HG02642 (cell line): ENCODE results near the gene HMGXB4.

ENCODE experiments used
- ATAC-seq: cut with Tn5 transposase; IDR thresholded peaks from one replicate; pipeline ENCODE4 v1.9.1; 2021; ENCODE audit warnings: mild to moderate bottlenecking; ENCODE audit not compliant: unreplicated experiment, poor library complexity

The HMGXB4 gene

GRCh38 chr22:35257002-35257320 lies 332 bp upstream of the HMGXB4 start:
- ATAC-seq: no peak

- no peak for ATAC-seq
Observed at GRCh38 chr22:35258191-35258988, 1.1 kb downstream of the HMGXB4 start.

- ATAC-seq: no peak
Observed at GRCh38 chr22:35264986-35265385, 7.7 kb downstream of the HMGXB4 start.

- no peak for ATAC-seq
Observed at GRCh38 chr22:35266277-35266676, 9.0 kb downstream of the HMGXB4 start.

GRCh38 chr22:35269630-35270029 lies 12.3 kb downstream of the HMGXB4 start:
- no peak for ATAC-seq

- no peak for ATAC-seq
Observed at GRCh38 chr22:35274154-35274871, 17.0 kb downstream of the HMGXB4 start.

GRCh38 chr22:35275580-35275979 lies 18.3 kb downstream of the HMGXB4 start:
- ATAC-seq: no peak

- no peak for ATAC-seq
Observed at GRCh38 chr22:35276019-35276418, 18.7 kb downstream of the HMGXB4 start.

- no peak for ATAC-seq
Observed at GRCh38 chr22:35288116-35288515, 30.8 kb downstream of the HMGXB4 start.

- no peak for ATAC-seq
Observed at GRCh38 chr22:35292786-35293185, 35.5 kb downstream of the HMGXB4 start.

GRCh38 chr22:35296051-35296450 lies 38.8 kb downstream of the HMGXB4 start:
- ATAC-seq: no peak

GRCh38 chr22:35299217-35299672 lies 42.0 kb downstream of the HMGXB4 start:
- no peak for ATAC-seq

- peak; percentile 97 for ATAC-seq
Observed at GRCh38 chr22:35299673-35300499, 42.6 kb downstream of the HMGXB4 start, which contains the start of gene TOM1. Gene TOM1, plus strand, starts transcription at chr22:35299894. Its CDS starts 35 bp downstream, at chr22:35299929.

GRCh38 chr22:35301372-35301874 lies 44.1 kb downstream of the HMGXB4 start:
- no peak for ATAC-seq

GRCh38 chr22:35303029-35303624 lies 45.8 kb downstream of the HMGXB4 start:
- no peak for ATAC-seq

GRCh38 chr22:35305525-35306070 lies 48.3 kb downstream of the HMGXB4 start:
- no peak for ATAC-seq

- no peak for ATAC-seq
Observed at GRCh38 chr22:35306350-35306967, 49.2 kb downstream of the HMGXB4 start.

- ATAC-seq: no peak
Observed at GRCh38 chr22:35307372-35307771, 50.1 kb downstream of the HMGXB4 start.

GRCh38 chr22:35307892-35308291 lies 50.6 kb downstream of the HMGXB4 start:
- no peak for ATAC-seq
